ENCODE results near the gene TMEM222.

TMEM222 gene

DNA sequence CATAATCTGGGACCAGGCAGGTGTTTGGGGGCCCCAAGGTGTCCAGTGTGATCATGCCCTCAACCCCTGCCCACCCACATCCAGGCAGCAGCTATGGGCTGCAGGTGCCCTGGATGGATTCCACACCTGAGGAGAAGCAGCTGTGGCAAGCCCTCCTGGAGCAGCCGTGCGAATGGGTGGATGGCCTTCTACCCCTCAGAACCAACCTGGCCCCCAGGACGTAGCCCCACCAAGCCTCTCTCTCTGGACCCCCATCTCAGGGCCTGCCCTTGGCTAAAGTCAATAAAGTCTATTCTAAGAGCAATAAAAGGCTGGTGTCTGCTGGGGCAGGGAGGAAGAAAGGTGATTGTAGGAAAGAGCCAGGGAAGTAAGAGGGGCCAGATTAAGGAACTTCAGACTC lies 31.7 kb downstream of the TMEM222 start:
- no peaks in the 10 kb centered on the region for H3K27me3 ChIP-seq (ENCODE audit: low read length)
- no peak for TF ChIP-seq EZH2phosphoT487 (conservative IDR thresholded peaks at IDR 0.05; ENCODE audit: low read length)
- TF ChIP-seq, protein P1, sequence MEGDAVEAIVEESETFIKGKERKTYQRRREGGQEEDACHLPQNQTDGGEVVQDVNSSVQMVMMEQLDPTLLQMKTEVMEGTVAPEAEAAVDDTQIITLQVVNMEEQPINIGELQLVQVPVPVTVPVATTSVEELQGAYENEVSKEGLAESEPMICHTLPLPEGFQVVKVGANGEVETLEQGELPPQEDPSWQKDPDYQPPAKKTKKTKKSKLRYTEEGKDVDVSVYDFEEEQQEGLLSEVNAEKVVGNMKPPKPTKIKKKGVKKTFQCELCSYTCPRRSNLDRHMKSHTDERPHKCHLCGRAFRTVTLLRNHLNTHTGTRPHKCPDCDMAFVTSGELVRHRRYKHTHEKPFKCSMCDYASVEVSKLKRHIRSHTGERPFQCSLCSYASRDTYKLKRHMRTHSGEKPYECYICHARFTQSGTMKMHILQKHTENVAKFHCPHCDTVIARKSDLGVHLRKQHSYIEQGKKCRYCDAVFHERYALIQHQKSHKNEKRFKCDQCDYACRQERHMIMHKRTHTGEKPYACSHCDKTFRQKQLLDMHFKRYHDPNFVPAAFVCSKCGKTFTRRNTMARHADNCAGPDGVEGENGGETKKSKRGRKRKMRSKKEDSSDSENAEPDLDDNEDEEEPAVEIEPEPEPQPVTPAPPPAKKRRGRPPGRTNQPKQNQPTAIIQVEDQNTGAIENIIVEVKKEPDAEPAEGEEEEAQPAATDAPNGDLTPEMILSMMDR (IDR thresholded peaks at IDR 0.05; ENCODE audit: insufficient read depth, low read length, poor library complexity, severe bottlenecking), result no peak
- no peak overlapping the region for H3K4me2 ChIP-seq (ENCODE audit: low read depth, low read length, poor library complexity, severe bottlenecking)
- H2AFZ ChIP-seq (ENCODE audit: low read depth, low read length, severe bottlenecking), result no peak overlapping the region
- H3K27ac ChIP-seq (ENCODE audit: low read depth, low read length), result no peak overlapping the region
- H3F3A ChIP-seq (ENCODE audit: insufficient read depth), result no peaks in the 10 kb centered on the region
- H3K4me3 ChIP-seq (ENCODE audit: insufficient read depth, low read length, poor library complexity, severe bottlenecking), result no peak overlapping the region
- no peaks in the 10 kb centered on the region for H3K9me3 ChIP-seq (ENCODE audit: insufficient read depth, low read length)
- H3K9ac ChIP-seq (ENCODE audit: low read length), result no peak overlapping the region
- no peaks in the 10 kb centered on the region for H3K9me2 ChIP-seq (replicated peaks; ENCODE audit: insufficient read depth, low read length)
- H4K20me1 ChIP-seq (ENCODE audit: low read depth, low read length), result no peaks in the 10 kb centered on the region
- no peaks in the 10 kb centered on the region for H3K79me2 ChIP-seq (ENCODE audit: insufficient read depth, low read length)
- H3K36me3 ChIP-seq (ENCODE audit: low read length), result no peaks in the 10 kb centered on the region

DNA sequence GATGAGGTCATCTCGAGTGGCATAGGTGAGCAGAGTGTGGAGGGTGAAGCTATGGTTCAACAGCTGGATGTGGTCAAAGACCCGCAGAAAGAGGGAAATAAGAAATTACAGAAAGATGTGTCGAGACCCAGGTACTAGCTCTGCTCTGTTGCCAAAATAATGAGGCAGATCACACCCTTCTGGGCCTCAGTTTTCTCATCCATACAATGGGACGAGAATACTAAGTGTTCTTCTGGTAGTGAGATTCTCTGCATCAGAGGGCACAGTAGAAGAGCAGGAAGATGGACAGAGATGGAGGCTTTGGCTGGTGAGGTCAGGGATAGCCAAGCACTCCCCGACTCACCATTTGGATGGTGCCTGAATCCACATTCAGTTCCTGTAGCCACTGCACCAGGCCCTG lies 33.7 kb downstream of the TMEM222 start:
- Histone ChIP-seq H3K27ac (ENCODE audit: low read depth, low read length) (no peak overlapping the region), H3K79me2 (ENCODE audit: insufficient read depth, low read length) (no peaks in the 10 kb centered on the region), H3K4me2 (ENCODE audit: low read depth, low read length, poor library complexity, severe bottlenecking) (no peak overlapping the region), H2AFZ (ENCODE audit: low read depth, low read length, severe bottlenecking) (no peak overlapping the region), H3K27me3 (ENCODE audit: low read length) (no peaks in the 10 kb centered on the region), H3K36me3 (ENCODE audit: low read length) (no peaks in the 10 kb centered on the region), H3K4me3 (ENCODE audit: insufficient read depth, low read length, poor library complexity, severe bottlenecking) (no peak overlapping the region), H3K9me3 (ENCODE audit: insufficient read depth, low read length) (no peaks in the 10 kb centered on the region), H3F3A (ENCODE audit: insufficient read depth) (no peaks in the 10 kb centered on the region), H3K9ac (ENCODE audit: low read length) (no peak overlapping the region), H4K20me1 (ENCODE audit: low read depth, low read length) (no peaks in the 10 kb centered on the region), H3K9me2 (replicated peaks; ENCODE audit: insufficient read depth, low read length) (no peaks in the 10 kb centered on the region)
- no peak for TF ChIP-seq EZH2phosphoT487 (conservative IDR thresholded peaks at IDR 0.05; ENCODE audit: low read length)
- TF ChIP-seq, protein P1 (IDR thresholded peaks at IDR 0.05; ENCODE audit: insufficient read depth, low read length, poor library complexity, severe bottlenecking), result no peak

DNA sequence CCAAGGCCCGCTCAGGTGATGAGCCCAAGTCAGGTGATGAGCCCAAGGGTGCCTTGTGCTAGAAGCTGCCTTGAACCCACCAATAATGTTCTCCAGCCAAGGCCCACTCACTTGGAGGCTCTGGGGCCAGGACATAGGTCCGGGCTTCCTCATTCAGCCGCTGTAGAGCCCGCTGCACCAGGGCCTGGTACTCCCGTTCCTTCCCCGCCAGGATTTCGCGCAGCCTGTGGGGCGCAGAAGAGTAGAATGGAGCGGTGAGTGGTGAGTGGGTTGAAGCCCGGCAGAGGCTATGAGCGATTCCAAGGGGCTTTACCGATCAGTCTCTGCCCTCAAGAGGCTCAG lies 34.3 kb downstream of the TMEM222 start:
- no peak overlapping the region for H3K9ac ChIP-seq (ENCODE audit: low read length)
- no peak overlapping the region for H3K4me2 ChIP-seq (ENCODE audit: low read depth, low read length, poor library complexity, severe bottlenecking)
- no peaks in the 10 kb centered on the region for H4K20me1 ChIP-seq (ENCODE audit: low read depth, low read length)
- H3K36me3 ChIP-seq (ENCODE audit: low read length), result no peaks in the 10 kb centered on the region
- H3K79me2 ChIP-seq (ENCODE audit: insufficient read depth, low read length), result no peaks in the 10 kb centered on the region
- H3K4me3 ChIP-seq (ENCODE audit: insufficient read depth, low read length, poor library complexity, severe bottlenecking), result no peak overlapping the region
- H3K27ac ChIP-seq (ENCODE audit: low read depth, low read length), result no peak overlapping the region
- no peak for TF ChIP-seq EZH2phosphoT487 (conservative IDR thresholded peaks at IDR 0.05; ENCODE audit: low read length)
- TF ChIP-seq, protein P1 (IDR thresholded peaks at IDR 0.05; ENCODE audit: insufficient read depth, low read length, poor library complexity, severe bottlenecking), result no peak
- no peaks in the 10 kb centered on the region for H3K9me3 ChIP-seq (ENCODE audit: insufficient read depth, low read length)
- no peaks in the 10 kb centered on the region for H3F3A ChIP-seq (ENCODE audit: insufficient read depth)
- no peaks in the 10 kb centered on the region for H3K9me2 ChIP-seq (replicated peaks; ENCODE audit: insufficient read depth, low read length)
- H3K27me3 ChIP-seq (ENCODE audit: low read length), result no peaks in the 10 kb centered on the region
- no peak overlapping the region for H2AFZ ChIP-seq (ENCODE audit: low read depth, low read length, severe bottlenecking)
